ENCODE measurements around the gene ADAMTS12.

DNA sequence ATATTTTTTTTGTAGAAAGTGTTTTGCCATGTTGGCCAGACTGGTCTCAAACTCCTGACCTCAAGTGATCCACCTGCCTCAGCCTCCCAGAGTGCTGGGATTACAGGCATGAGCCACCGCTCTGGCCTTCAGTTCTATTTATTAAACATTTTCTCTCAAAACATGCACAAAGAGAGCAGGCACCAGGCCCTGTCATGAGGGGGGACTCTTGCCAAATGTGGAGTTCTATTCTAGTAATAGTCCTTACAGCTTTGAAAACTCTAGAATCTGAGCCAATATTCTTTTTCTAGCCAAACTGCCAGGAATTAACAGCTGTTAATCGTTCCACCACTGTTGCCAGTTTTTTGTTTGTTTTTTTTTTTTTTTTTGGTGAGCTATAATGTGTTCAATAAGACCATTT is 326.5 kb downstream of the ADAMTS12 start:
- TF ChIP-seq, protein P1, sequence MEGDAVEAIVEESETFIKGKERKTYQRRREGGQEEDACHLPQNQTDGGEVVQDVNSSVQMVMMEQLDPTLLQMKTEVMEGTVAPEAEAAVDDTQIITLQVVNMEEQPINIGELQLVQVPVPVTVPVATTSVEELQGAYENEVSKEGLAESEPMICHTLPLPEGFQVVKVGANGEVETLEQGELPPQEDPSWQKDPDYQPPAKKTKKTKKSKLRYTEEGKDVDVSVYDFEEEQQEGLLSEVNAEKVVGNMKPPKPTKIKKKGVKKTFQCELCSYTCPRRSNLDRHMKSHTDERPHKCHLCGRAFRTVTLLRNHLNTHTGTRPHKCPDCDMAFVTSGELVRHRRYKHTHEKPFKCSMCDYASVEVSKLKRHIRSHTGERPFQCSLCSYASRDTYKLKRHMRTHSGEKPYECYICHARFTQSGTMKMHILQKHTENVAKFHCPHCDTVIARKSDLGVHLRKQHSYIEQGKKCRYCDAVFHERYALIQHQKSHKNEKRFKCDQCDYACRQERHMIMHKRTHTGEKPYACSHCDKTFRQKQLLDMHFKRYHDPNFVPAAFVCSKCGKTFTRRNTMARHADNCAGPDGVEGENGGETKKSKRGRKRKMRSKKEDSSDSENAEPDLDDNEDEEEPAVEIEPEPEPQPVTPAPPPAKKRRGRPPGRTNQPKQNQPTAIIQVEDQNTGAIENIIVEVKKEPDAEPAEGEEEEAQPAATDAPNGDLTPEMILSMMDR (conservative IDR thresholded peaks at IDR 0.05 in 1 of 2, IDR thresholded peaks at IDR 0.05 in 1 of 2; ENCODE audit: extremely low read depth in 1 of 2, insufficient read depth in 1 of 2, low read depth in 1 of 2, low read length in 2 of 2): no peak
- TF ChIP-seq EZH2 (IDR thresholded peaks at IDR 0.05; ENCODE audit: borderline replicate concordance, low read length): no peak
